ENCODE data around the gene NPAS1. TPM values are rescaled to one million over a fixed set of nuclear protein-coding genes. Genes with fewer than 3 reads are reported as not detected.

Gene NPAS1
- total RNA-seq, 4 donors from 2014 or later = not detected

- Histone ChIP-seq H3K27me3 (no peaks in the 10 kb centered on the region), H3K4me3 (no peak overlapping the region), H3K27ac (no peak overlapping the region), H3K9me3 (no peaks in the 10 kb centered on the region), H3K4me1 (peaks cover 0 to 53% (median 2%) of the 10 kb centered on the region in 4 donors), H3K36me3 (no peaks in the 10 kb centered on the region)
- TF ChIP-seq POLR2A (IDR thresholded peaks at IDR 0.05) (no peak), CTCF (IDR thresholded peaks at IDR 0.05) (no peak)
- DNase-seq = no peak
Measured at GRCh38 chr19:46980761-46981160, 38.9 kb upstream of the NPAS1 start.

- H3K9me3 ChIP-seq = no peaks in the 10 kb centered on the region
- TF ChIP-seq POLR2A (IDR thresholded peaks at IDR 0.05) = no peak
- TF ChIP-seq CTCF (IDR thresholded peaks at IDR 0.05) = no peak
- H3K4me1 ChIP-seq = peaks cover 0 to 46% (median 2%) of the 10 kb centered on the region in 4 donors
- peak overlapping the region in 2 of 4 donors; percentile 22 to 28 for H3K27ac ChIP-seq
- H3K27me3 ChIP-seq = no peaks in the 10 kb centered on the region
- no peak for DNase-seq
- no peaks in the 10 kb centered on the region for H3K36me3 ChIP-seq
- no peak overlapping the region for H3K4me3 ChIP-seq
Measured at GRCh38 chr19:46981286-46981945, 38.2 kb upstream of the NPAS1 start.

GRCh38 chr19:46983097-46983496 lies 36.5 kb upstream of the NPAS1 start:
- Histone ChIP-seq H3K9me3 (no peaks in the 10 kb centered on the region), H3K36me3 (peaks cover 0 to 2% (median 0%) of the 10 kb centered on the region in 3 donors), H3K4me3 (no peak overlapping the region), H3K27me3 (no peaks in the 10 kb centered on the region), H3K4me1 (peaks cover 0 to 30% (median 0%) of the 10 kb centered on the region in 4 donors), H3K27ac (no peak overlapping the region)
- no peak for DNase-seq
- TF ChIP-seq CTCF (IDR thresholded peaks at IDR 0.05) = no peak
- TF ChIP-seq POLR2A (IDR thresholded peaks at IDR 0.05) = no peak

GRCh38 chr19:46984077-46985010 lies 35.3 kb upstream of the NPAS1 start:
- H3K27ac ChIP-seq = no peak overlapping the region
- peaks cover 0 to 28% (median 0%) of the 10 kb centered on the region in 4 donors for H3K4me1 ChIP-seq
- no peaks in the 10 kb centered on the region for H3K27me3 ChIP-seq
- no peak for TF ChIP-seq POLR2A (IDR thresholded peaks at IDR 0.05)
- no peak for TF ChIP-seq CTCF (IDR thresholded peaks at IDR 0.05)
- H3K36me3 ChIP-seq = peaks cover 0 to 14% (median 0%) of the 10 kb centered on the region in 3 donors
- peak in 1 of 3 donors; percentile 47 for DNase-seq
- no peak overlapping the region for H3K4me3 ChIP-seq
- no peaks in the 10 kb centered on the region for H3K9me3 ChIP-seq

- DNase-seq = peak in 1 of 3 donors; percentile 65
- H3K36me3 ChIP-seq = peaks cover 0 to 28% (median 0%) of the 10 kb centered on the region in 3 donors
- no peak overlapping the region for H3K4me3 ChIP-seq
- H3K4me1 ChIP-seq = peaks cover 0 to 33% (median under 1%) of the 10 kb centered on the region in 4 donors
- H3K27me3 ChIP-seq = no peaks in the 10 kb centered on the region
- H3K27ac ChIP-seq = no peak overlapping the region
- H3K9me3 ChIP-seq = no peaks in the 10 kb centered on the region
- TF ChIP-seq POLR2A (IDR thresholded peaks at IDR 0.05) (no peak), CTCF (IDR thresholded peaks at IDR 0.05) (no peak)
Measured at GRCh38 chr19:46985542-46986415, 33.9 kb upstream of the NPAS1 start.

Measured in Peyer's patch (tissue), 4 donors.